PC-3 (cell line): Measurements from ENCODE around the gene THRB. TPM values are rescaled to one million over a fixed set of nuclear protein-coding genes. Genes with fewer than 3 reads are reported as not detected.

ENCODE experiments used
- ATAC-seq: fragments of 200-7000 bp; cut with Tn5 transposase; 2 replicates; pipeline ENCODE4 v1.9.1; 2020; ENCODE audit warnings: mild to moderate bottlenecking, moderate library complexity
- BruUV-seq: library from RNA; stranded (reverse); fragments of 400-500 nt; replicated peaks from 2 replicates; lab custom pipeline; 2021; lab: Mats Ljungman, UMichigan
- CTCF ChIA-PET: fragments of 300-600 bp; sonication (Branson Sonifier 250); formaldehyde crosslinking; loops from one replicate; lab custom pipeline; 2022; ENCODE audit warnings: antibody characterized with exemption; lab: Charles Lee
- POLR2A ChIA-PET: fragments of 300-600 bp; sonication (Branson Sonifier 250); formaldehyde crosslinking; loops from one replicate; lab custom pipeline; 2022; ENCODE audit warnings: antibody characterized with exemption; ENCODE audit not compliant: unreplicated experiment; lab: Charles Lee
- DNase-seq: peaks from one replicate; pipeline ENCODE4 v3.0.0-alpha.2; 2015
- H2AFZ ChIP-seq: fragments of 300-600 bp; sonication (generic); 2 replicates; pipeline ENCODE4 v1.6.0; 2016; ENCODE audit warnings: antibody characterized with exemption, low read length
- H3F3A ChIP-seq: fragments of 300-600 bp; sonication (generic); one replicate; pipeline ENCODE4 v1.6.0; 2017; ENCODE audit warnings: antibody characterized with exemption, low read length, control low read depth, mild to moderate bottlenecking; ENCODE audit not compliant: unreplicated experiment
- H3K27ac ChIP-seq: fragments of 300-600 bp; sonication (generic); 2 replicates; pipeline ENCODE4 v1.5.1; 2016; ENCODE audit warnings: mild to moderate bottlenecking, low read length
- H3K27me3 ChIP-seq: fragments of 300-600 bp; sonication (generic); 2 replicates; pipeline ENCODE4 v1.6.1; 2016; ENCODE audit warnings: low read length, mixed read lengths
- H3K36me3 ChIP-seq: fragments of 300-600 bp; sonication (generic); 2 replicates; pipeline ENCODE4 v1.6.1; 2016; ENCODE audit warnings: low read depth, mixed run types, low read length, mixed read lengths
- H3K4me1 ChIP-seq: fragments of 300-600 bp; sonication (generic); 2 replicates; pipeline ENCODE4 v1.5.1; 2016; ENCODE audit warnings: low read length; ENCODE audit not compliant: insufficient read depth
- H3K4me2 ChIP-seq: fragments of 300-600 bp; sonication (generic); 2 replicates; pipeline ENCODE4 v1.6.0; 2016; ENCODE audit warnings: low read length
- H3K4me3 ChIP-seq: fragments of 300-600 bp; sonication (generic); 2 replicates; pipeline ENCODE4 v1.5.1; 2016; ENCODE audit warnings: mild to moderate bottlenecking, low read length, mixed read lengths
- H3K79me2 ChIP-seq: fragments of 300-600 bp; sonication (generic); 2 replicates; pipeline ENCODE4 v1.6.1; 2017; ENCODE audit warnings: low read length, mixed read lengths
- H3K9ac ChIP-seq: fragments of 300-600 bp; sonication (generic); 2 replicates; pipeline ENCODE4 v1.6.0; 2016; ENCODE audit warnings: mild to moderate bottlenecking, low read length
- H3K9me2 ChIP-seq: fragments of 300-600 bp; sonication (generic); replicated peaks from 2 replicates; pipeline ENCODE4 v1.6.1; 2016; ENCODE audit warnings: mixed run types, low read length, mixed read lengths
- H3K9me3 ChIP-seq: fragments of 300-600 bp; sonication (generic); 2 replicates; pipeline ENCODE4 v1.6.1; 2016; ENCODE audit warnings: low read length, mixed read lengths
- H4K20me1 ChIP-seq: fragments of 300-600 bp; sonication (generic); 2 replicates; pipeline ENCODE4 v1.6.1; 2016; ENCODE audit warnings: low read length, mixed read lengths
- CTCF ChIP-seq: fragments of 300-600 bp; sonication (generic); conservative IDR thresholded peaks from 2 replicates; pipeline ENCODE4 v1.5.1; 2017; ENCODE audit warnings: antibody characterized with exemption, low read depth, mild to moderate bottlenecking, low read length
- EZH2 ChIP-seq: fragments of 300-600 bp; sonication (generic); IDR thresholded peaks from one replicate; pipeline ENCODE4 v1.6.1; 2017; ENCODE audit warnings: antibody characterized with exemption, mild to moderate bottlenecking, low read length; ENCODE audit not compliant: unreplicated experiment
- EZH2phosphoT487 ChIP-seq: fragments of 300-600 bp; sonication (generic); IDR thresholded peaks from 2 replicates; pipeline ENCODE4 v1.6.1; 2018; ENCODE audit warnings: mild to moderate bottlenecking, antibody characterized with exemption, low read length, borderline replicate concordance
- intact Hi-C: fragments of 100-400 bp; cut with micrococcal nuclease; formaldehyde crosslinking; loops from 2 replicates; pipeline ENCODE4 v1.9.0; 2023
- total RNA-seq: library from RNA; depleted of rRNA; stranded (reverse); fragments of >200 nt; gene quantifications from 2 replicates; pipeline ENCODE4 v1.2.3, GENCODE V29; 2014

The THRB gene
- total RNA-seq, 1 experiment from 2014 or later, result 9.7 TPM

- H3K4me1 ChIP-seq, result no peaks in the 10 kb centered on the region
- no peaks in the 10 kb centered on the region for H3K9me2 ChIP-seq
- no peaks in the 10 kb centered on the region for H3F3A ChIP-seq
- H3K4me2 ChIP-seq, result no peak overlapping the region
- TF ChIP-seq EZH2phosphoT487 (no peak), EZH2 (no peak), CTCF (no peak)
- no peak for ATAC-seq
- ChIA-PET CTCF (no interaction called here), POLR2A (no interaction called here)
- H3K27me3 ChIP-seq, result no peaks in the 10 kb centered on the region
- no peak overlapping the region for H3K4me3 ChIP-seq
- H3K79me2 ChIP-seq, result no peaks in the 10 kb centered on the region
- intact Hi-C loops, result no loop called here
- H2AFZ ChIP-seq, result no peak overlapping the region
- DNase-seq, result no peak
- H3K9ac ChIP-seq, result no peak overlapping the region
- no peaks in the 10 kb centered on the region for H3K36me3 ChIP-seq
- no peaks in the 10 kb centered on the region for H3K9me3 ChIP-seq
- no peak overlapping the region for H3K27ac ChIP-seq
- H4K20me1 ChIP-seq, result no peaks in the 10 kb centered on the region
- BruUV-seq, result no TSS peak
Observed at GRCh38 chr3:24433838-24434591, 60.6 kb downstream of the THRB start.

- no peak for ATAC-seq
Observed at GRCh38 chr3:24432989-24433388, 61.7 kb downstream of the THRB start.

More at GRCh38 chr3:24432989-24433388, 61.7 kb downstream of the THRB start:
- Histone ChIP-seq H3K4me3 (no peak overlapping the region), H3K9me2 (no peaks in the 10 kb centered on the region), H3K27ac (no peak overlapping the region), H2AFZ (no peak overlapping the region), H3K27me3 (no peaks in the 10 kb centered on the region), H3F3A (no peaks in the 10 kb centered on the region), H3K4me1 (no peaks in the 10 kb centered on the region), H4K20me1 (no peaks in the 10 kb centered on the region), H3K36me3 (no peaks in the 10 kb centered on the region), H3K9ac (no peak overlapping the region), H3K4me2 (no peak overlapping the region), H3K9me3 (no peaks in the 10 kb centered on the region), H3K79me2 (no peaks in the 10 kb centered on the region)
- TF ChIP-seq CTCF (no peak), EZH2 (no peak), EZH2phosphoT487 (no peak)
- ChIA-PET POLR2A (no interaction called here), CTCF (no interaction called here)
- BruUV-seq, result no TSS peak
- intact Hi-C loops, result no loop called here
- no peak for DNase-seq
